CD14-positive monocyte (primary cell): Measurements from ENCODE around the gene ZNF565. TPM values are rescaled to one million over a fixed set of nuclear protein-coding genes. Genes with fewer than 3 reads are reported as not detected.

Experiments
- DNase-seq, 3 donors: peaks; one replicate each; pipeline ENCODE4 v3.0.0-alpha.2; 2011 to 2022
- H2AFZ ChIP-seq: 2 replicates; pipeline ENCODE4 v1.6.0; 2012; ENCODE audit warnings: mild to moderate bottlenecking, low read depth, low read length, inconsistent platforms; ENCODE audit not compliant: insufficient read depth, poor library complexity, severe bottlenecking
- H3K27ac ChIP-seq, 2 donors: 1 replicate in 1 of 2; 2 replicates in 1 of 2; pipeline ENCODE4 v1.5.1; 2012 to 2013; ENCODE audit warnings: low read length in 2 of 2, control low read depth in 1 of 2, inconsistent platforms in 1 of 2, low read depth in 1 of 2, mild to moderate bottlenecking in 1 of 2
- H3K27me3 ChIP-seq, 2 donors: one replicate each; pipeline versions ENCODE4 v1.6.0 to v1.6.1; 2011 to 2013; ENCODE audit warnings: low read length in 2 of 2; ENCODE audit not compliant: control insufficient read depth in 2 of 2, insufficient read depth in 2 of 2
- H3K36me3 ChIP-seq, 2 donors: replicated peaks in 1 of 2; 1 replicate in 1 of 2; 2 replicates in 1 of 2; pipeline versions ENCODE4 v1.5.1 to v1.6.1; 2012 to 2013; ENCODE audit warnings: low read length in 2 of 2, control low read depth in 1 of 2, inconsistent platforms in 1 of 2, mild to moderate bottlenecking in 1 of 2; ENCODE audit not compliant: insufficient read depth in 2 of 2, control insufficient read depth in 1 of 2
- H3K4me1 ChIP-seq, 2 donors: 1 replicate in 1 of 2; 2 replicates in 1 of 2; pipeline versions ENCODE4 v1.5.1 to v1.6.1; 2012 to 2013; ENCODE audit warnings: low read length in 2 of 2, control low read depth in 1 of 2, inconsistent platforms in 1 of 2, mild to moderate bottlenecking in 1 of 2, moderate library complexity in 1 of 2; ENCODE audit not compliant: insufficient read depth in 2 of 2, control insufficient read depth in 1 of 2
- H3K4me2 ChIP-seq: replicated peaks from 2 replicates; pipeline ENCODE3; 2012; ENCODE audit warnings: low read length, moderate library complexity, mild to moderate bottlenecking; ENCODE audit not compliant: poor library complexity, severe bottlenecking; ENCODE audit errors: extremely low read depth
- H3K4me3 ChIP-seq, 3 experiments: fragments of 200-600 bp in 1 of 3; sonication (generic) in 1 of 3; replicated peaks in 1 of 3; 1 replicate in 2 of 3; 2 replicates in 1 of 3; pipeline ENCODE4 v1.5.1; 2011 to 2013; ENCODE audit warnings: low read length in 3 of 3, mild to moderate bottlenecking in 3 of 3, control low read depth in 2 of 3, low read depth in 2 of 3, inconsistent platforms in 1 of 3, moderate library complexity in 1 of 3
- H3K79me2 ChIP-seq: 2 replicates; pipeline ENCODE4 v1.6.0; 2012; ENCODE audit warnings: mild to moderate bottlenecking, control low read depth, inconsistent platforms, low read length, moderate library complexity; ENCODE audit not compliant: insufficient read depth
- H3K9ac ChIP-seq: 2 replicates; pipeline ENCODE4 v1.6.0; 2017; ENCODE audit warnings: low read length, mild to moderate bottlenecking; ENCODE audit not compliant: insufficient read depth, poor library complexity, severe bottlenecking
- H3K9me3 ChIP-seq, 2 donors: replicated peaks in 1 of 2; 1 replicate in 1 of 2; 2 replicates in 1 of 2; pipeline versions ENCODE4 v1.5.1 to v1.6.1; 2012 to 2013; ENCODE audit warnings: low read length in 2 of 2, control low read depth in 1 of 2; ENCODE audit not compliant: control insufficient read depth in 1 of 2, insufficient read depth in 1 of 2
- H4K20me1 ChIP-seq: 2 replicates; pipeline ENCODE4 v1.6.0; 2012; ENCODE audit warnings: mild to moderate bottlenecking, low read length, control low read depth, moderate library complexity; ENCODE audit not compliant: insufficient read depth
- H3K27ac Mint-ChIP-seq, 7 donors: one replicate each; pipeline ENCODE4 v1.8.0; 2020; ENCODE audit warnings: mild to moderate bottlenecking in 7 of 7, mixed read lengths in 7 of 7, moderate library complexity in 6 of 7, inconsistent platforms in 2 of 7
- H3K27me3 Mint-ChIP-seq, 3 donors: one replicate each; pipeline ENCODE4 v1.8.0; 2021 to 2022; ENCODE audit warnings: low read depth in 3 of 3, mild to moderate bottlenecking in 3 of 3, mixed read lengths in 3 of 3, moderate library complexity in 3 of 3, inconsistent platforms in 1 of 3
- H3K36me3 Mint-ChIP-seq, 2 donors: one replicate each; pipeline ENCODE4 v1.8.0; 2020; ENCODE audit warnings: mixed read lengths in 2 of 2, inconsistent platforms in 1 of 2, mild to moderate bottlenecking in 1 of 2
- H3K4me1 Mint-ChIP-seq: one replicate; pipeline ENCODE4 v1.8.0; 2020; ENCODE audit warnings: mild to moderate bottlenecking, mixed read lengths
- H3K4me3 Mint-ChIP-seq, 2 donors: one replicate each; pipeline ENCODE4 v1.8.0; 2020; ENCODE audit warnings: mild to moderate bottlenecking in 2 of 2, mixed read lengths in 2 of 2, moderate library complexity in 1 of 2
- H3K9me3 Mint-ChIP-seq, 7 donors: one replicate each; pipeline ENCODE4 v1.8.0; 2020 to 2022; ENCODE audit warnings: mixed read lengths in 7 of 7, mild to moderate bottlenecking in 6 of 7, moderate library complexity in 6 of 7, inconsistent platforms in 2 of 7
- WGBS: methylation state at CpG from one replicate; pipeline ENCODE4 v1.1.5; 2013; ENCODE audit warnings: missing lambda C conversion rate; ENCODE audit not compliant: insufficient coverage; 5-methylcytosine and 5-hydroxymethylcytosine counted together
- intact Hi-C, 2 donors: fragments of 100-400 bp; cut with micrococcal nuclease; formaldehyde crosslinking; loops; one replicate each; pipeline versions ENCODE4 v1.15.0 to v1.15.1; 2023
- polyA plus RNA-seq, 3 donors: library from polyadenylated mRNA; depleted of rRNA in 1 of 3; unstranded in 2 of 3; stranded (reverse) in 1 of 3; fragments of 300-500 nt in 2 of 3; fragments of >200 nt in 1 of 3; fragmentation: Illumina TruSeq in 2 of 3; gene quantifications; 1 replicate in 2 of 3; 2 replicates in 1 of 3; pipeline ENCODE4 v1.2.3, GENCODE V29; 2012 to 2021
- TF ChIP-seq, protein P1 (sequence below): fragments of 200-600 bp; IDR thresholded peaks from one replicate; pipeline ENCODE4 v1.8.0; 2022; ENCODE audit warnings: antibody characterized with exemption, mild to moderate bottlenecking

ZNF565 gene
- polyA plus RNA-seq, 3 donors = 1.5 to 3.5 (median 2.1) TPM

DNA sequence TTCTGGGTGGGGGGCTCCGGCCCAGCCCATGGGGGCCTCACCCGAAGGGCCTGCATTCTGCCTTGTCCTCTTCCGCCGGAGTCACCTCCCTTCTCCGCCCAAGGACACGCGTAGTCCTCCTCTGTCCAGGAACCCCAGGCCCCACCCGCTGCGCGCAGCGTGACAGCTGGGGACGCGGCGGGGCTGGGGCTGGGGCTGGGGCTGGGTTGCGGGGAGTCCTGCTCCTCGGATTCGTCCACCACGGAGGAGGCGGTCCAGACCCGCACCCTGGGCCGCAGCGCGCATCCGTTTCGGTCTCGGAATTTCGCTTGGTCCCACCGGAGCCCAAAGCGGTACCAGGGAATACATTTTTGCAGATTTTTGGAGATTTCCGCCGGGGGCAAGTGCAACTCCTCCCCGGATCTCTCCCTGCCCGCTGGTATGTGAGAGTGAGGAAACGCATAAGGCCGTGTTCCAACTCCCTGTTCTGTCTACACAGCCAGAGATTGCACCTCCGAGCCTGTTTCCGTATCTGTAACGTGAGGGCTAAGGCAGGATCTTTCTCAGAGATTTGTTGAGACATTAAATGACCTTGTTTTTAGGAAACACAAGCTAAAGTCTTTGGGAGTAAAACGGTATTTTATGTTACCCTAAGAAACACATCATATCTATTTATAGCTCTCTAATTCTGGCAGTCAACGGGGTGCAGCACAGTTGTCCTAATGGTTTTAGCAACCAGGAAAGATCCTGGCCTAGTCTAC is 61.9 kb downstream of the ZNF565 start, which contains the start of gene COX7A1:
Gene COX7A1 (minus strand): TSS at position 96 of the 740 bp plus-strand sequence. CDS start 40 bp downstream, at position 56.
- intact Hi-C loops = no loop called here
- Mint-ChIP-seq H3K4me3 (peak within 1 kb of the TSS; percentile 4 to 53), H3K4me1 (peaks cover 23% of the 10 kb centered on the region), H3K9me3 (no peaks in the 10 kb centered on the region), H3K27ac (peak within 1 kb of the TSS in 4 of 7 donors; percentile 13 to 56 (median 16)), H3K27me3 (peaks cover 0 to 8% (median 0%) of the 10 kb centered on the region in 3 donors), H3K36me3 (peaks cover 38 to 53% of the 10 kb centered on the region in 2 donors)
- Histone ChIP-seq H3K27ac (no peak within 1 kb of the TSS), H3K27me3 (no peaks in the 10 kb centered on the region), H3K4me3 (peak within 1 kb of the TSS in 2 of 3 experiments; percentile 4 to 23), H2AFZ (no peak within 1 kb of the TSS), H3K4me1 (peaks cover 8 to 22% of the 10 kb centered on the region in 2 donors), H3K79me2 (no peaks in the 10 kb centered on the region), H3K9me3 (no peaks in the 10 kb centered on the region), H3K4me2 (peak within 1 kb of the TSS; percentile 42), H3K9ac (peak within 1 kb of the TSS; percentile 4), H3K36me3 (peaks cover 32 to 40% of the 10 kb centered on the region in 2 donors), H4K20me1 (peaks cover 54% of the 10 kb centered on the region)
- TF ChIP-seq, protein P1, sequence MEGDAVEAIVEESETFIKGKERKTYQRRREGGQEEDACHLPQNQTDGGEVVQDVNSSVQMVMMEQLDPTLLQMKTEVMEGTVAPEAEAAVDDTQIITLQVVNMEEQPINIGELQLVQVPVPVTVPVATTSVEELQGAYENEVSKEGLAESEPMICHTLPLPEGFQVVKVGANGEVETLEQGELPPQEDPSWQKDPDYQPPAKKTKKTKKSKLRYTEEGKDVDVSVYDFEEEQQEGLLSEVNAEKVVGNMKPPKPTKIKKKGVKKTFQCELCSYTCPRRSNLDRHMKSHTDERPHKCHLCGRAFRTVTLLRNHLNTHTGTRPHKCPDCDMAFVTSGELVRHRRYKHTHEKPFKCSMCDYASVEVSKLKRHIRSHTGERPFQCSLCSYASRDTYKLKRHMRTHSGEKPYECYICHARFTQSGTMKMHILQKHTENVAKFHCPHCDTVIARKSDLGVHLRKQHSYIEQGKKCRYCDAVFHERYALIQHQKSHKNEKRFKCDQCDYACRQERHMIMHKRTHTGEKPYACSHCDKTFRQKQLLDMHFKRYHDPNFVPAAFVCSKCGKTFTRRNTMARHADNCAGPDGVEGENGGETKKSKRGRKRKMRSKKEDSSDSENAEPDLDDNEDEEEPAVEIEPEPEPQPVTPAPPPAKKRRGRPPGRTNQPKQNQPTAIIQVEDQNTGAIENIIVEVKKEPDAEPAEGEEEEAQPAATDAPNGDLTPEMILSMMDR = no peak
- DNase-seq = no peak
- WGBS = 28% methylated on average over 27 of the region's 40 CpGs

DNA sequence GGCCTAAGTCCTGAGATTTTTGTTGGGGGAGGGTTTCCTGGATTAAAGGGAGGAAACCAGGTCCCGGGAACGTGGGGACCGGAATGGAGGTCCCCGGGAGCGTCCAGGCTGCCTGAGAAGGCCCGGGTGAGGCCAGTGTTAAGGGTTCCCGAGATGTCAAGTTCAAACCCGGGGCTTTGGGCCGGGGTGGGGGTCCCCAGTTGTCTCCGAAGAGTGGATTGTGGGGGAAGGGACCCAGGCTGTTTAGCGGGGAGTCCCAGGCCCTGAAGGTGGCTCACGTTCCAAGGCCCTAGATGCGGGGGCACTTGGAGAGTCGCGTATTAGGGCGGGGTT is 62.5 kb downstream of the ZNF565 start:
- Histone ChIP-seq H3K4me3 (peak overlapping the region in 1 of 3 experiments; percentile 23), H3K27ac (no peak overlapping the region), H3K27me3 (no peaks in the 10 kb centered on the region), H4K20me1 (peaks cover 59% of the 10 kb centered on the region), H3K4me2 (peak overlapping the region; percentile 42), H3K9me3 (no peaks in the 10 kb centered on the region), H3K4me1 (peaks cover 8 to 22% of the 10 kb centered on the region in 2 donors), H3K36me3 (peaks cover 36 to 45% of the 10 kb centered on the region in 2 donors), H2AFZ (no peak overlapping the region), H3K79me2 (no peaks in the 10 kb centered on the region), H3K9ac (peak overlapping the region; percentile 4)
- peaks cover 42 to 58% of the 10 kb centered on the region in 2 donors for H3K36me3 Mint-ChIP-seq
- 77% methylated on average over 8 of the region's 16 CpGs for WGBS
- no peaks in the 10 kb centered on the region for H3K9me3 Mint-ChIP-seq
- H3K4me3 Mint-ChIP-seq = peak overlapping the region in 1 of 2 donors; percentile 53
- H3K4me1 Mint-ChIP-seq = peaks cover 23% of the 10 kb centered on the region
- intact Hi-C loops = no loop called here
- TF ChIP-seq, protein P1 = no peak
- H3K27me3 Mint-ChIP-seq = peaks cover 0 to 7% (median 0%) of the 10 kb centered on the region in 3 donors
- DNase-seq = no peak
- no peak overlapping the region for H3K27ac Mint-ChIP-seq
